WERI-Rb-1 (cell line): ENCODE measurements around the gene TBL1XR1.
"Not testable (repeated sequence)": the region's sequence is repeated elsewhere in the genome, so short reads cannot be mapped to it uniquely, and the experiment has no call there.

ENCODE experiments used
- DNase-seq: peaks from one replicate; pipeline ENCODE4 v3.0.0-alpha.2; 2020
- H3K27ac ChIP-seq: fragments of 250-450 bp; sonication (Bioruptor Pico); 2 replicates; pipeline ENCODE4 v1.5.1; 2020; ENCODE audit warnings: mild to moderate bottlenecking, moderate library complexity
- H3K27me3 ChIP-seq: fragments of 250-450 bp; sonication (Bioruptor Pico); 2 replicates; pipeline ENCODE4 v1.5.1; 2021; ENCODE audit warnings: mild to moderate bottlenecking, low read depth, moderate library complexity; ENCODE audit not compliant: insufficient read depth, severe bottlenecking
- H3K36me3 ChIP-seq: fragments of 250-450 bp; sonication (Bioruptor Pico); 2 replicates; pipeline ENCODE4 v1.5.1; 2020; ENCODE audit warnings: mild to moderate bottlenecking, moderate library complexity
- H3K4me3 ChIP-seq: 2 replicates; pipeline ENCODE4 v1.5.1; 2011; ENCODE audit warnings: low read depth, mild to moderate bottlenecking, control low read depth, low read length
- H3K9me3 ChIP-seq: fragments of 250-450 bp; sonication (Bioruptor Pico); 2 replicates; pipeline ENCODE4 v1.5.1; 2021; ENCODE audit warnings: mild to moderate bottlenecking, moderate library complexity; ENCODE audit not compliant: severe bottlenecking
- TF ChIP-seq, protein P1 (sequence below): IDR thresholded peaks from 2 replicates; pipeline ENCODE4 v1.5.1; 2011; ENCODE audit warnings: low read depth, mild to moderate bottlenecking, control low read depth, inconsistent platforms, low read length

TBL1XR1 gene

DNA sequence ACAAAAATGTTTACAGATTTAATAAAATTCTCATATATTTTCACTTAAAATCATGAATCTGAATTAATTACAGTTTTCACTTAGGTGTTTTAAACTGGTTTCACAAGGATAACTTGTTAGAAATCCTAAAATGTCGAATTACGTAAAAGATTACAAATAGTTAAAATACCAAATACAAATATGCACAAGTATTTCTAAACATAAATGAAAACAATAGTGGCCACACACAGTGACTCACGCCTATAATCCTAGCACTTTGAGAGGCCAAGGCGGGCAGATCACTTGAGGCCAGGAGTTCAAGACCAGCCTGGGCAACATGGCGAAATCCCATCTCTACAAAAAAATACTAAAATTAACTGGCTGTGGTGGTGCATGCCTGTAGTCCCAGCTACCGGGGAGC is 10.9 kb upstream of the TBL1XR1 start:
- Histone ChIP-seq H3K4me3 (no peak overlapping the region), H3K36me3 (no peaks in the 10 kb centered on the region), H3K9me3 (no peaks in the 10 kb centered on the region), H3K27me3 (no peaks in the 10 kb centered on the region), H3K27ac (no peak overlapping the region)
- DNase-seq, result no peak
- TF ChIP-seq, protein P1, sequence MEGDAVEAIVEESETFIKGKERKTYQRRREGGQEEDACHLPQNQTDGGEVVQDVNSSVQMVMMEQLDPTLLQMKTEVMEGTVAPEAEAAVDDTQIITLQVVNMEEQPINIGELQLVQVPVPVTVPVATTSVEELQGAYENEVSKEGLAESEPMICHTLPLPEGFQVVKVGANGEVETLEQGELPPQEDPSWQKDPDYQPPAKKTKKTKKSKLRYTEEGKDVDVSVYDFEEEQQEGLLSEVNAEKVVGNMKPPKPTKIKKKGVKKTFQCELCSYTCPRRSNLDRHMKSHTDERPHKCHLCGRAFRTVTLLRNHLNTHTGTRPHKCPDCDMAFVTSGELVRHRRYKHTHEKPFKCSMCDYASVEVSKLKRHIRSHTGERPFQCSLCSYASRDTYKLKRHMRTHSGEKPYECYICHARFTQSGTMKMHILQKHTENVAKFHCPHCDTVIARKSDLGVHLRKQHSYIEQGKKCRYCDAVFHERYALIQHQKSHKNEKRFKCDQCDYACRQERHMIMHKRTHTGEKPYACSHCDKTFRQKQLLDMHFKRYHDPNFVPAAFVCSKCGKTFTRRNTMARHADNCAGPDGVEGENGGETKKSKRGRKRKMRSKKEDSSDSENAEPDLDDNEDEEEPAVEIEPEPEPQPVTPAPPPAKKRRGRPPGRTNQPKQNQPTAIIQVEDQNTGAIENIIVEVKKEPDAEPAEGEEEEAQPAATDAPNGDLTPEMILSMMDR, result no peak

DNA sequence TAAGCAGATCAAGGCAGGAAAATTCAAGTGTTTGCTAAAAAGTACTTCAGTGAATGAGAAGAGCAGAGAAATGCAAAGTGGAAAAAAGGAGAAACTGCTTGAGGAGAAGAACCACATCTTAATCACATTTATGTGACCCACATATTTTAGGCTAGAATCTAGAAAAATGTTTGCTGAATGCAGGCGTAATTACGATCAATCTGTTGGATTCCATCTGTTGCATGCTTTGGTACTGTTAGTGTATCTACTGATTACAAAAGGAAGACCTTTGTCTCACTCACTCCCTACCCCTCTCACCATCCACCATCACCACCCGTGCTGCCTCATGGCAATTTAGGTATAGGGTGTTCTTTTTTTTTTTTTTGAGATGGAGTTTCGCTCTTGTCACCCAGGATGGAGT is 9.7 kb upstream of the TBL1XR1 start:
- Histone ChIP-seq H3K27me3 (no peaks in the 10 kb centered on the region), H3K27ac (no peak overlapping the region), H3K4me3 (no peak overlapping the region), H3K36me3 (no peaks in the 10 kb centered on the region), H3K9me3 (no peaks in the 10 kb centered on the region)
- TF ChIP-seq, protein P1, result no peak
- DNase-seq, result no peak

DNA sequence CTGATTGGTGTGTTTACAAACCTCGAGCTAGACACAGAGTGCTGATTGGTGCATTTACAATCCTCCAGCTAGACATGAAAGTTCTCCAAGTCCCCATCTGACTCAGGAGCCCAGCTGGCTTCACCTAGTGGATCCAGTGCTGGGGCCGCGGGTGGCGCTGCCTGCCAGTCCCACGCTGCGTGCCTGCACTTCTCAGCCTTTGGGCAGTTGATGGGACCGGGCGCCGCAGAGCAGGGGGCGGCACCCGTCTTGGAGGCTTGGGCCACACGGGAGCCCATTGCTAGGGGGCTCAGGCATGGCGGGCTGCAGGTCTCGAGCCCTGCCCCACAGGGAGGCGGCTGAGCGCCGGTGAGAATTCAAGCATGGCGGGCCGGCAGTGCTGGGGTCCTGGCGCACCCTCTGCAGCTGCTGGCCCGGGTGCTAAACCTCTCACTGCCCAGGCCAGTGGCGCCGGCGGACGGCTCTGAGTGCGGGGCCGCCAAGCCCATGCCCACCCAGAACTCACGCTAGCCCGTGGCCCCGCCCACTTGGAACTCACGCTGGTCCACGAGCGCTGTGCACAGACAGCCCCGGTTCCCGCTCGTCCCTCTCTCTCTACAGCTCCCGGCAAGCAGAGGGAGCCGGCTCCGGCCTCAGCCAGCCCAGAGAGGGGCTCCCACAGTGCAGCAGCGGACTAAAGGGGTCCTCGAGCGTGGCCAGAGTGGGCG is 6.6 kb upstream of the TBL1XR1 start:
- no peaks in the 10 kb centered on the region for H3K27me3 ChIP-seq
- TF ChIP-seq, protein P1, result no peak
- H3K4me3 ChIP-seq, result no peak overlapping the region
- H3K36me3 ChIP-seq, result no peaks in the 10 kb centered on the region
- H3K27ac ChIP-seq, result no peak overlapping the region
- DNase-seq, result no peak
- no peaks in the 10 kb centered on the region for H3K9me3 ChIP-seq

DNA sequence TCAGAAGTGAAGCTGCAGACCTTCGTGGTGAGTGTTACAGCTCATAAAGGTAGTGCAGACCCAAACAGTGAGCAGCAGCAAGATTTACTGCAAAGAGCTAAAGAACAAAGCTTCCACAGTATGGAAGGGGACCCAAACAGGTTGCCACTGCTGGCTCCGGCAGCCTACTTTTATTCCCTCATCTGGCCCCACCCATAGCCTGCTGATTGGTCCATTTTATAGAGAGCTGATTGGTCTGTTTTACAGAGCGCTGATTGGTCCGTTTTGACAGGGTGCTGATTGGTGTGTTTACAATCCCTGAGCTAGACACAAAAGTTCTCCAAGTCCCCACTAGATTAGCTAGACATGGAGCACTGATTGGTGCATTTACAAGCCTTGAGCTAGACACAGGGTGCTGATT is 5.7 kb upstream of the TBL1XR1 start:
- H3K27me3 ChIP-seq, H3K9me3 ChIP-seq, DNase-seq, H3K36me3 ChIP-seq, H3K4me3 ChIP-seq, H3K27ac ChIP-seq: not testable (repeated sequence)

DNA sequence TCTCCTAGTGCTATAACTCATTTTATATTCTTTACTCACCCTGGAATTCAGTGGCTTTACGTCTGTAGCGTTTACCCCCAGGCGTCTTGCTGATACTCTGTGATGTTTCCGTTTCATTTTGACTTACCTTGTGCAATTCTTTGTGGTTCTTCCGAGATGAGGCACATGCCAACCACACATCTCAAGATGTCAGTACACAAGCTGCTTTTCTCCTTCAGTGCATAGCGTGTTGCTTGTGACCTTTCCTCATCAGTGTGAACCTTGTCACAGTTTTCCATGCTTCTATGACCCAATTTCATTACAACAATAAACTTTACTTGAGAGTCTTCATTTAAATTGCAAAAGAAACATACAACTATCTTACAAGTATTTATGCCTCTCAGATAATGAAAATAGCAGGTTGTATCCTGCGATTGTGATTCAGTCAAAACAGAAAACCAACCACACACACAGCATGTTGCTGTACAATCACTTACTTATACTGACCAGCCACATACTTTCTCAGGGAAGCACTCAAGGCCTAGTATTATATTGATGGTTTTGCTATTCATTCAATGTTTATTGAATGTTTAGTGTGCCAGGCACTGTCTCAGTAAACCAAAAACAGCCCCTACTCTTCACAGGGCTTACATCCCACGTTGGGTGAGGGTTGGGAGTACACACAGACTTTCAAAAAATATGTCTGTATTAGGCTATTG is 4.6 kb upstream of the TBL1XR1 start:
- TF ChIP-seq, protein P1, result no peak
- H3K4me3 ChIP-seq, result no peak overlapping the region
- H3K27ac ChIP-seq, result no peak overlapping the region
- DNase-seq, result no peak
- H3K27me3 ChIP-seq, result no peaks in the 10 kb centered on the region
- H3K9me3 ChIP-seq, result no peaks in the 10 kb centered on the region
- H3K36me3 ChIP-seq, result no peaks in the 10 kb centered on the region

DNA sequence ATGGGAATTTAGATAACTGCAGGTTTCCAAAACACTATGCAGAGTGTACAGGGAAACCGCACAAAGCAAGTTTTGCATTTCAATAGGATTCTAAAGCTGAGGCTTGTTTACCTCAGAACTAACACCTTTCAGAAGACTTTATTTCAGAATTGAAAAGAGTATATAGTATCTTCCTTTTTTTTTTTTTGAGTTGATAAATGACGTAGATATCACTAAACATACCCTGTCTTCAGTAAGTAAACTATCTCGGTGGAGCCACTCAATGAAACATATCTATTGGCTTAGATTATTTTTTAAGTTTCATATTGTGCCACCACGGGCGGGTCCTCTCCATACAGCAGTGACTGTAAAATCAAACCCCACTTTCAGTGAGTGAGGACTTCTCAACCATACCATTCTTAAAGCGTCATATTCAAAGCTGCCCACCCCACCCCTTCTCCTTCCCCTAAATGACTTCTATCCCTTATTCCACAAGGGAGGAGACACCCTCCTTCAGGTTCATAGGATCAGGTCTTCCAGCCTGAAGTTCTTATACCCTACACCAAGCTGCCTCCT is 2.0 kb upstream of the TBL1XR1 start:
- Histone ChIP-seq H3K27ac (peak overlapping the region; percentile 99), H3K36me3 (peaks cover 8% of the 10 kb centered on the region), H3K27me3 (no peaks in the 10 kb centered on the region), H3K4me3 (no peak overlapping the region), H3K9me3 (no peaks in the 10 kb centered on the region)
- TF ChIP-seq, protein P1, result no peak
- no peak for DNase-seq
